Naive thymus-derived CD4-positive, alpha-beta T cell (primary cell): ENCODE results near the gene BCAM. TPM values are rescaled to one million over a fixed set of nuclear protein-coding genes. Genes with fewer than 3 reads are reported as not detected.

ENCODE experiments used
- ATAC-seq: fragments of 150-1000 bp; cut with Tn5 transposase; 2 replicates; pipeline ENCODE4 v1.10.0; 2021; ENCODE audit warnings: mild to moderate bottlenecking, moderate library complexity
- CTCF ChIA-PET: fragments of 350-600 bp; sonication (Branson Sonifier 250); formaldehyde crosslinking; loops from one replicate; lab custom pipeline; 2021; ENCODE audit warnings: antibody characterized with exemption; lab: Charles Lee
- POLR2A ChIA-PET: fragments of 350-600 bp; sonication (Branson Sonifier 250); formaldehyde crosslinking; loops from one replicate; lab custom pipeline; 2021; ENCODE audit warnings: antibody characterized with exemption, inconsistent platforms; lab: Charles Lee
- DNase-seq, 9 donors: peaks; one replicate each; pipeline versions ENCODE4 v3.0.0 to v3.0.0-alpha.2; 2020 to 2022; ENCODE audit warnings: mixed read lengths in 1 of 9
- H3K27ac ChIP-seq: one replicate; pipeline ENCODE4 v1.7.0; 2013; ENCODE audit warnings: mild to moderate bottlenecking, low read depth, low read length, moderate library complexity
- H3K27me3 ChIP-seq, 2 donors: one replicate each; pipeline ENCODE4 v1.7.0; 2013; ENCODE audit warnings: low read length in 2 of 2, mild to moderate bottlenecking in 2 of 2, moderate library complexity in 2 of 2; ENCODE audit not compliant: control insufficient read depth in 2 of 2, insufficient read depth in 2 of 2
- H3K36me3 ChIP-seq, 3 experiments: 1 replicate in 2 of 3; 2 replicates in 1 of 3; pipeline ENCODE4 v1.7.0; 2013; ENCODE audit warnings: low read length in 3 of 3, mild to moderate bottlenecking in 3 of 3, moderate library complexity in 1 of 3; ENCODE audit not compliant: insufficient read depth in 3 of 3, control insufficient read depth in 2 of 3
- H3K4me1 ChIP-seq, 2 donors: one replicate each; pipeline ENCODE4 v1.7.0; 2013; ENCODE audit warnings: low read length in 2 of 2, mild to moderate bottlenecking in 2 of 2, moderate library complexity in 1 of 2; ENCODE audit not compliant: control insufficient read depth in 2 of 2, insufficient read depth in 2 of 2
- H3K4me3 ChIP-seq: 2 replicates; pipeline ENCODE4 v1.7.0; 2013; ENCODE audit warnings: mild to moderate bottlenecking, low read length
- H3K9me3 ChIP-seq, 3 experiments: 1 replicate in 2 of 3; 2 replicates in 1 of 3; pipeline ENCODE4 v1.7.0; 2013; ENCODE audit warnings: low read length in 3 of 3; ENCODE audit not compliant: control insufficient read depth in 2 of 3
- H3K27ac Mint-ChIP-seq, 9 donors: one replicate each; pipeline ENCODE4 v1.8.0; 2020 to 2022; ENCODE audit warnings: mixed read lengths in 9 of 9, mild to moderate bottlenecking in 8 of 9, moderate library complexity in 5 of 9, inconsistent platforms in 2 of 9
- H3K27me3 Mint-ChIP-seq, 5 donors: one replicate each; pipeline ENCODE4 v1.8.0; 2021 to 2022; ENCODE audit warnings: mixed read lengths in 5 of 5, mild to moderate bottlenecking in 1 of 5
- H3K36me3 Mint-ChIP-seq, 5 donors: one replicate each; pipeline ENCODE4 v1.8.0; 2020 to 2022; ENCODE audit warnings: mixed read lengths in 5 of 5, mild to moderate bottlenecking in 3 of 5, inconsistent platforms in 1 of 5
- H3K4me1 Mint-ChIP-seq, 7 donors: one replicate each; pipeline ENCODE4 v1.8.0; 2020 to 2022; ENCODE audit warnings: mixed read lengths in 7 of 7, mild to moderate bottlenecking in 3 of 7, inconsistent platforms in 1 of 7
- H3K4me3 Mint-ChIP-seq, 10 donors: one replicate each; pipeline ENCODE4 v1.8.0; 2020 to 2022; ENCODE audit warnings: mild to moderate bottlenecking in 10 of 10, mixed read lengths in 10 of 10, moderate library complexity in 6 of 10, inconsistent platforms in 2 of 10
- H3K9me3 Mint-ChIP-seq, 11 donors: one replicate each; pipeline ENCODE4 v1.8.0; 2020 to 2022; ENCODE audit warnings: mixed read lengths in 11 of 11, mild to moderate bottlenecking in 4 of 11, inconsistent platforms in 1 of 11, moderate library complexity in 1 of 11
- intact Hi-C, 2 donors: fragments of 100-400 bp; cut with micrococcal nuclease; formaldehyde crosslinking; loops; one replicate each; pipeline ENCODE4 v1.15.1; 2023
- polyA plus RNA-seq, 2 donors: library from polyadenylated mRNA; unstranded; fragments of 300-500 nt; fragmentation: Illumina TruSeq; gene quantifications; one replicate each; pipeline ENCODE4 v1.2.3, GENCODE V29; 2021
- total RNA-seq, 6 experiments: library from RNA in 5 of 6; stranded (reverse) in 5 of 6; gene quantifications; 1 replicate in 5 of 6; 2 replicates in 1 of 6; pipeline ENCODE4 v1.2.3 and lab custom pipeline; 2021 to 2026

Gene BCAM
- total and polyA plus RNA-seq, 7 experiments from 2014 or later, result 0.42 TPM; not detected in 6

- Mint-ChIP-seq H3K27me3 (no peaks in the 10 kb centered on the region), H3K36me3 (no peaks in the 10 kb centered on the region), H3K27ac (peak overlapping the region in 4 of 9 donors; percentile 28 to 83 (median 56)), H3K9me3 (no peaks in the 10 kb centered on the region), H3K4me3 (peak overlapping the region in 1 of 10 donors; percentile 60), H3K4me1 (peaks cover 0 to 26% (median 13%) of the 10 kb centered on the region in 7 donors)
- Histone ChIP-seq H3K4me3 (no peak overlapping the region), H3K4me1 (peaks cover 0 to 8% of the 10 kb centered on the region in 2 donors), H3K9me3 (no peaks in the 10 kb centered on the region), H3K27me3 (no peaks in the 10 kb centered on the region), H3K27ac (no peak overlapping the region), H3K36me3 (no peaks in the 10 kb centered on the region)
- DNase-seq, result no peak
- intact Hi-C loops, result no loop called here
- CTCF ChIA-PET, result interaction anchor here (0.7 to 1.2 kb wide), 2 partner anchors 9 to 57 kb away, joined by 3 to 5 read pairs; no protein-coding TSS in a partner anchor
- POLR2A ChIA-PET, result interaction anchor here (0.6 kb wide), 1 partner anchor 107 kb away, joined by 3 read pairs; no protein-coding TSS in a partner anchor
- ATAC-seq, result no peak
Measured at GRCh38 chr19:44795398-44795987, 13.4 kb upstream of the BCAM start.

DNA sequence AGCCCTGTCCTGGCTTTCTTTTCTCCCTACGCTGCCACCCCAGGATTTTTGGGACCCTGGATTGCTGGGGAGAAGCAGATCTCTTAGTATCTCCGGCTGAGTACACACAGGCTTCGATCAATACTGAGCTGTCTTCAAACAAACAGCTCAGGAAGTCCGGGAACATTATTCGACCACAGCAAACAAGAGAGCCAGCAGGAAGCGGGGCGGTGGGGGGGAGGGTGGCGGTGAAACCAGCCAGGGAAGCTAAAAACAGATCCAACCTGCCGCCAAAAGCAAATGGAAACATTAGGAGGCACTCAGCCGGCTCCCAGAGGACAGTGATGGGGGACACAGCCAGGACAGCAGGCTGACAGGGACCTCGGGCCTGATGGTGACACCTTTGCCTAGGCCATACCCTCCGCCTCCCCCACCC lies 12.2 kb upstream of the BCAM start:
- CTCF ChIA-PET, result interaction anchor here (0.6 kb wide), 1 partner anchor 10 kb away, joined by 3 read pairs; no protein-coding TSS in a partner anchor
- Histone ChIP-seq H3K27ac (no peak overlapping the region), H3K9me3 (no peaks in the 10 kb centered on the region), H3K27me3 (no peaks in the 10 kb centered on the region), H3K36me3 (no peaks in the 10 kb centered on the region), H3K4me3 (no peak overlapping the region), H3K4me1 (peaks cover 0 to 8% of the 10 kb centered on the region in 2 donors)
- Mint-ChIP-seq H3K27me3 (no peaks in the 10 kb centered on the region), H3K9me3 (no peaks in the 10 kb centered on the region), H3K4me1 (peaks cover 0 to 27% (median 13%) of the 10 kb centered on the region in 7 donors), H3K4me3 (peak overlapping the region in 8 of 10 donors; percentile 24 to 70 (median 60)), H3K27ac (peak overlapping the region in 8 of 9 donors; percentile 17 to 83 (median 54)), H3K36me3 (no peaks in the 10 kb centered on the region)
- DNase-seq (peak in 1 of 9 donors; percentile 13), ATAC-seq (no peak)
- intact Hi-C loops, result no loop called here
- POLR2A ChIA-PET, result no interaction called here

DNA sequence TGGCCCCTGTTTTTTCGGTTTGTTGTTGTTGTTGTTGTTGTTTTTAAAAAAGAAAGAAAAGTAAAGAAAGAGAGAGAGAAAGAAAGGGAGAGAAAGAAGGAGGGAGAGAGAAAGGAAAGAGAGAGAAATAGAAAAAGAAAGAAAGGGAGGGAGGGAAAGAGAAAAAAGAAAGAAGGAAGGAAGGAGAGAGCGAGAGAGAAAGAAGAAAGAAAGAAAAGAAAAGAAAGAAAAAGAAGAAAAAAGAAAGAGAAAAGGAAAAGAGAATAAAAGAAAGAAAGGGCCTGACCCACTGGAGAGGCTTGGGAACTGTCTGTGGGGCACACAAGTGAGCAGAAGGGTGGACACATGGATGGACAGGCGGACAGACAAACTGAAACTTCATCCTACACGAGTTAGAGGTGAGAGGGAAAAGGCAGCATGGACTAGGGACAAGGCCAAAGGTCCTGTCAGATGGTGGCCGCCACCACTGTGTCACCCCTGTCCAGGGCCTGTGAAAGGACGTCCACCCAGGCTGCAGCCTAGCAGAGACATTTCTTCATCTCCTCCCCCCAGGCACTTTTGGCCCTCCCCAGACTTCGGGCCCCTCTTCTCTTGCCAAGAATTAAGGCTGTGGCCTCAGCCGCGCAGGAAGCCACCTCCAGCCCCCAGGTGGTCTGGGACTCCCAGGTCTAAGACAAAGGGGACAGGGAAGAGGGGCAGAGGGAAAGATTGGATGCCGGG lies 9.1 kb upstream of the BCAM start:
- H3K4me3 Mint-ChIP-seq, result peak overlapping the region in 1 of 10 donors; percentile 15
- no peak overlapping the region for H3K4me3 ChIP-seq
- ChIA-PET CTCF (no interaction called here), POLR2A (no interaction called here)
- H3K36me3 Mint-ChIP-seq, result no peaks in the 10 kb centered on the region
- no peaks in the 10 kb centered on the region for H3K9me3 ChIP-seq
- peak overlapping the region in 1 of 9 donors; percentile 73 for H3K27ac Mint-ChIP-seq
- H3K4me1 ChIP-seq, result peaks cover 0 to 8% of the 10 kb centered on the region in 2 donors
- H3K9me3 Mint-ChIP-seq, result peaks cover 0 to 4% (median 0%) of the 10 kb centered on the region in 11 donors
- no peaks in the 10 kb centered on the region for H3K36me3 ChIP-seq
- H3K27ac ChIP-seq, result no peak overlapping the region
- intact Hi-C loops, result loop anchor here in 1 of 2 donors (1.0 kb wide), 1 partner anchor 46 kb away; no protein-coding TSS in a partner anchor
- ATAC-seq (no peak), DNase-seq (no peak)
- no peaks in the 10 kb centered on the region for H3K27me3 Mint-ChIP-seq
- no peaks in the 10 kb centered on the region for H3K27me3 ChIP-seq
- peaks cover 0 to 27% (median 13%) of the 10 kb centered on the region in 7 donors for H3K4me1 Mint-ChIP-seq

DNA sequence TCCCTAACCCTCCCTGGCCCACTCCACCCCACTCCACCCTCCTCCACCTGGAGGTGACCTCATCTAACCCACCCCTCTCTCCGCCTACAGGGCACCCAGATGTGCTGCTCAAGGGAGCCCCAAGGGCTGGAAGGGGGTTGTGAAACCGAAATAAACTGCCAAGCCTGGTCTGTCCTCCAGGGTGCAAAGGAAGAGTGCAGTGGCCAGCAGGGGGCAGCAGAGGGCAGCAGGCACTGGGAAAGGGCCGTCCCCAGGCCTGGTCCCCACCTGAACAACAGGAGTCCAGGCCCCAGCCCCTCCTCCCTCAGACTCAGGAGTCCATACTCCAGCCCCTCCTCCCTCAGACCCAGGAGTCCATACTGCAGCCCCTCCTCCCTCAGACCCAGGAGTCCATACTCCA lies 8.4 kb upstream of the BCAM start:
- Mint-ChIP-seq H3K9me3 (peaks cover 0 to 8% (median 0%) of the 10 kb centered on the region in 11 donors), H3K4me1 (peaks cover 0 to 27% (median 13%) of the 10 kb centered on the region in 7 donors), H3K36me3 (no peaks in the 10 kb centered on the region), H3K27ac (no peak overlapping the region), H3K27me3 (no peaks in the 10 kb centered on the region), H3K4me3 (no peak overlapping the region)
- no peaks in the 10 kb centered on the region for H3K36me3 ChIP-seq
- CTCF ChIA-PET, result no interaction called here
- DNase-seq (peak; percentile 58 to 89 (median 75)), ATAC-seq (peak; percentile 99)
- POLR2A ChIA-PET, result no interaction called here
- no peaks in the 10 kb centered on the region for H3K27me3 ChIP-seq
- no peak overlapping the region for H3K27ac ChIP-seq
- peaks cover 0 to 8% of the 10 kb centered on the region in 2 donors for H3K4me1 ChIP-seq
- intact Hi-C loops, result loop anchor here in 1 of 2 donors (1.0 kb wide), 1 partner anchor 45 kb away; no protein-coding TSS in a partner anchor
- no peak overlapping the region for H3K4me3 ChIP-seq
- no peaks in the 10 kb centered on the region for H3K9me3 ChIP-seq

DNA sequence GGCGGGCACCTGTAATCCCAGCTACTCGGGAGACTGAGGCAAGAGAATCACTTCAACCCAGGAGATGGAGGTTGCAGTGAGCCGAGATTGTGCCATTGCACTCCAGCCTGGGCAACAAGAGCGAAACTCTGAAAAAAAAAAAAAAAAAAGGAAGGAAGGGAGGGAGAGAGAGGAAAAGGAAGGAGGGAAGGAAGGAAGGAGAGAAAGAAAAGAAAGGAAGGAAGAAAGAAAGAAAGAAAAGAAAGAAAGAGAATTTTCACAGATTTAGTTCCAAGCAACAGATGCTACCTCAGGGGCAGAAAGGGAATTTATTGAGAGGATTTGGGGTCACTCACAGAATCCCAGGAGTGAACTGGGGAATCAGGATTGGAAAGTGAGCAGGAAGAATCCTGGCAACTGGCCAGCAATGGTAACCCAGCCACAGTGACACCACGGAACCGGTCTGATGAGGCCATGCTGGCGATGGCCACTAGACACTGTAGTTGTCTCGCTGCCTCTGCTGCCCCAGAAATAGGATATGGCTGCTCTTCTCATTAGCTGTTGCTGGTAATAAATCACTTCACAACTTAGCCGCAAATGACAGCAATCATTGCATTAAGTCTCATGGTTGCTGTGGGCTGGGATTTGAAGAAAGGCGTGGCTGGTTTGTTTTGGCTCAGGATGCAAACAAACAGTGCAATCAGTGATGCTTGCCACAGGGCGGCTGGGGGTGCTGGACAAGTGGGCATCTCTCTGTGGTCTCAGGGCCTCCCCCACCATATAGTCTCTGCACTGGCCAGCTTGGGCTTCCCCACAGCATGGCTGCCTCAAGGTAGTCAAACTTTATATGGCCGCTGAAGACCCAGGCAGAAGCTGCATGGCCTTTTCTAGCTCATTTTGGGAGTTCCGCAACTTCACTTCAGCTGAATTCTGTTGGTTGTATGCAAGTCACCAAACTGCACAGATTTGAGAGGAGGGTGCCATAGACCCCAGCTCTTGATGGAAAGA lies 5.2 kb upstream of the BCAM start:
- peaks cover 0 to 9% (median 2%) of the 10 kb centered on the region in 7 donors for H3K4me1 Mint-ChIP-seq
- intact Hi-C loops, result no loop called here

GRCh38 chr19:44806291-44806690 lies 2.6 kb upstream of the BCAM start:
- H3K4me1 Mint-ChIP-seq, result peaks cover 0 to 7% (median 0%) of the 10 kb centered on the region in 7 donors
- no peak overlapping the region for H3K27ac Mint-ChIP-seq
- H3K36me3 ChIP-seq, result no peaks in the 10 kb centered on the region
- H3K4me3 Mint-ChIP-seq, result no peak overlapping the region
- no peaks in the 10 kb centered on the region for H3K9me3 ChIP-seq
- DNase-seq (no peak), ATAC-seq (no peak)
- no peaks in the 10 kb centered on the region for H3K36me3 Mint-ChIP-seq
- H3K27me3 ChIP-seq, result peaks cover 0 to 4% of the 10 kb centered on the region in 2 donors
- H3K4me3 ChIP-seq, result no peak overlapping the region
- intact Hi-C loops, result no loop called here
- POLR2A ChIA-PET, result no interaction called here
- CTCF ChIA-PET, result interaction anchor here (1.0 kb wide), 1 partner anchor 36 kb away, joined by 3 read pairs; no protein-coding TSS in a partner anchor
- no peak overlapping the region for H3K27ac ChIP-seq
- peaks cover 0 to 7% of the 10 kb centered on the region in 2 donors for H3K4me1 ChIP-seq
- H3K9me3 Mint-ChIP-seq, result peaks cover 0 to 8% (median 0%) of the 10 kb centered on the region in 11 donors
- peaks cover under 1 to 26% (median 10%) of the 10 kb centered on the region in 5 donors for H3K27me3 Mint-ChIP-seq

More for the DNA sequence above, 5.2 kb upstream of the BCAM start:
- POLR2A ChIA-PET, result no interaction called here
- H3K36me3 ChIP-seq, result no peaks in the 10 kb centered on the region
- H3K9me3 ChIP-seq, result no peaks in the 10 kb centered on the region
- peaks cover 0 to 17% (median 5%) of the 10 kb centered on the region in 5 donors for H3K27me3 Mint-ChIP-seq
- H3K36me3 Mint-ChIP-seq, result no peaks in the 10 kb centered on the region
- DNase-seq (no peak), ATAC-seq (no peak)
- H3K4me3 Mint-ChIP-seq, result no peak overlapping the region
- H3K27me3 ChIP-seq, result no peaks in the 10 kb centered on the region
- peaks cover 0 to 8% (median 0%) of the 10 kb centered on the region in 11 donors for H3K9me3 Mint-ChIP-seq
- H3K4me3 ChIP-seq, result no peak overlapping the region
- CTCF ChIA-PET, result interaction anchor here (0.7 kb wide), 1 partner anchor 9 kb away, joined by 5 read pairs; no protein-coding TSS in a partner anchor
- H3K27ac Mint-ChIP-seq, result no peak overlapping the region
- H3K27ac ChIP-seq, result no peak overlapping the region
- H3K4me1 ChIP-seq, result no peaks in the 10 kb centered on the region
